Ovary (tissue), 3 donors: ENCODE measurements around the gene PTCH1.

Experiments
- CTCF ChIP-seq, 3 donors: fragments of 450-650 bp in 2 of 3; fragments of 200-600 bp in 1 of 3; IDR thresholded peaks; one replicate each; pipeline versions ENCODE4 v1.5.1 to v1.8.0; 2016 to 2022; ENCODE audit warnings: antibody characterized with exemption in 3 of 3, mild to moderate bottlenecking in 1 of 3
- EP300 ChIP-seq: sonication (generic); formaldehyde crosslinking; IDR thresholded peaks from one replicate; pipeline ENCODE4 v1.6.1; 2017; ENCODE audit warnings: antibody characterized with exemption
- POLR2A ChIP-seq: fragments of 450-650 bp; IDR thresholded peaks from one replicate; pipeline ENCODE4 v1.6.1; 2017; ENCODE audit warnings: antibody characterized with exemption, mild to moderate bottlenecking, moderate library complexity
- donor health status: DM: no; HTN: no; CAD: no.

DNA sequence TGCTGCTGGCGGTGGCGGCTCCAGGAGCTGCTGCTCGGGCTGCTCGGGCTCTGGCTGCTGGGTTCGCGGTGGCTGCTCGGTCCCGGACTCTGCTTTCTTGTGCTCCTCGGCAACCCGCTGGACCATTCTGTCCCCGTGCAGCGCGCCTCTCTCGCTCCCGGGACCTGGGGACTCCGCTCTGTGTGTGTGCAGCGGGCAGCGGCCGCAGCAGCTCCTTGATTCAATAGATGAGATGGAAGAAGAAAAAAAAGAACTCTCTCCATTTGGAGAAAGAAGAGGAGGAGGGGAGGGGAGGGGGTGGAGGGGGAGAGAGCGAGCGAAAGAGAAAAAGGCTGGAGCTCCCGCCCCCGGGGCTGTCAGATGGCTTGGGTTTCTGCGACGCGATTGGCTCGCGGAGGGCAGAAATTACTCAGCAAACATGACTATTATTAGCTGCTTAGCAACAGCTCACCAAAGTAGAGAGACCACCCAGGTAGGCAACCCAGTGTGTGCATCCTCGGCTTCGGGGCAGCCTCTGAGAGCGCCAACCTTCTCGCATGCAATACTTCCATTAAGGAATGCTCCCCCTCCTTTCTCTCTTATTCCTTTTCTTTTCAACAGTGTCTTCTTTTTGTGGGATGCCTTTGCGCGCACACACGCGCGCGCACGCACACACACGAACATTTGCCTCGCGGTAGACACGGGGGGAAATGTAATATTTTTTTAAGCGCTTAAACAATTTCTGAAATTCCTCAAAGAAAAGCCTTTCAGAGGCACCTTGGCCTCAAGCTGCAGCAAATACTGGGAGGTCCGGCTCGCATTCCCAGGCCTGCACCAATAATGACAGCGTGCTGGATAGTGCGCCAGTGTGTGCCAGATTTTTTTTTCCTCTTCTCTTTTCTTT, 7.6 kb downstream of the PTCH1 start:
- TF ChIP-seq CTCF (IDR thresholded peaks at IDR 0.05), result no peak
- no peak for TF ChIP-seq POLR2A
- TF ChIP-seq EP300, result no peak
